Measurements from ENCODE around the gene APEH. TPM values are rescaled to one million over a fixed set of nuclear protein-coding genes. Genes with fewer than 3 reads are reported as not detected.

APEH gene
- total and polyA plus RNA-seq, 2 of the 13 experiments (the other 11 are each of a cell fraction or from before 2014, with no cell fraction given) = 116 to 130 TPM

GRCh38 chr3:49627634-49628033, 46.5 kb upstream of the APEH start:
- Histone ChIP-seq H3K9ac (ENCODE audit: insufficient read depth, low read depth, low read length) (no peak overlapping the region), H3K27me3 (ENCODE audit: control insufficient read depth in 1 of 2, insufficient read depth in 2 of 2, low read length in 2 of 2) (no peaks in the 10 kb centered on the region), H3K4me3 (replicated peaks in 1 of 3; ENCODE audit: insufficient read depth in 1 of 3, low read depth in 2 of 3, low read length in 3 of 3) (no peak overlapping the region), H3K79me2 (ENCODE audit: insufficient read depth, low read length) (no peaks in the 10 kb centered on the region), H3K9me3 (ENCODE audit: low read length) (no peaks in the 10 kb centered on the region), H4K20me1 (ENCODE audit: insufficient read depth, low read length) (no peaks in the 10 kb centered on the region), H3K4me1 (ENCODE audit: insufficient read depth, low read length) (no peaks in the 10 kb centered on the region), H2AFZ (ENCODE audit: low read length) (no peak overlapping the region), H3K27ac (ENCODE audit: extremely low read length, insufficient read depth, low read length) (no peak overlapping the region), H3K4me2 (ENCODE audit: low read depth, low read length) (no peak overlapping the region), H3K36me3 (replicated peaks in 1 of 2; ENCODE audit: control insufficient read depth in 1 of 2, insufficient read depth in 2 of 2, low read length in 2 of 2) (peaks cover 0 to 8% of the 10 kb centered on the region in 2 experiments; a peak in 2 of 5 replicates)
- ATAC-seq = no peak
- 98% methylated on average over 5 of the region's 5 CpGs for WGBS (ENCODE audit: low lambda C conversion rate)
- intact Hi-C loops (cut with micrococcal nuclease; ENCODE audit: unreplicated experiment) (no loop called here), in situ Hi-C loops (cut with HindIII; ENCODE audit: extremely low pct_ligation_motif_present, low pct_unique_long_range_greater_than_20kb) (no loop called here)
- BruUV-seq (replicated peaks) = no TSS peak
- no peak for DNase-seq (ENCODE audit: low spot score)
- CTCF ChIA-PET (ENCODE audit: low intra/inter-chr PET ratio, low total read pairs) = no interaction called here
- FAIRE-seq = no peak
- TF ChIP-seq HNF4G (IDR thresholded peaks at IDR 0.05; ENCODE audit: borderline replicate concordance, low read depth, low read length) (no peak), HNF4G (CRISPR knock-in tag; IDR thresholded peaks at IDR 0.05; ENCODE audit: borderline replicate concordance, low read depth) (no peak), KMT2A (CRISPR knock-in tag; IDR thresholded peaks at IDR 0.05) (no peak), GABPB1 (CRISPR knock-in tag; IDR thresholded peaks at IDR 0.05) (no peak), USF2 (IDR thresholded peaks at IDR 0.05; ENCODE audit: low read depth, low read length) (no peak), USF2 (CRISPR knock-in tag; IDR thresholded peaks at IDR 0.05; ENCODE audit: borderline replicate concordance) (no peak), ZNF441 (CRISPR knock-in tag; IDR thresholded peaks at IDR 0.05; ENCODE audit: borderline replicate concordance) (no peak), SIN3A (IDR thresholded peaks at IDR 0.05; ENCODE audit: borderline replicate concordance, low read depth, low read length) (no peak), TMF1 (CRISPR knock-in tag; IDR thresholded peaks at IDR 0.05; ENCODE audit: low read depth) (no peak), CHD2 (IDR thresholded peaks at IDR 0.05; ENCODE audit: low read depth, low read length) (no peak), ZNF124 (CRISPR knock-in tag; IDR thresholded peaks at IDR 0.05) (no peak), ZNF570 (CRISPR knock-in tag; IDR thresholded peaks at IDR 0.05; ENCODE audit: borderline replicate concordance) (no peak)
- POLR2A ChIA-PET = no interaction called here
